GM19397 (cell line): ENCODE data around the gene ASPRV1.
"Not testable (repeated sequence)": the region's sequence is repeated elsewhere in the genome, so short reads cannot be mapped to it uniquely, and the experiment has no call there.

Experiments
- ATAC-seq: cut with Tn5 transposase; IDR thresholded peaks from one replicate; pipeline ENCODE4 v1.9.1; 2021; ENCODE audit warnings: mild to moderate bottlenecking, moderate library complexity; ENCODE audit not compliant: unreplicated experiment

Gene ASPRV1

DNA sequence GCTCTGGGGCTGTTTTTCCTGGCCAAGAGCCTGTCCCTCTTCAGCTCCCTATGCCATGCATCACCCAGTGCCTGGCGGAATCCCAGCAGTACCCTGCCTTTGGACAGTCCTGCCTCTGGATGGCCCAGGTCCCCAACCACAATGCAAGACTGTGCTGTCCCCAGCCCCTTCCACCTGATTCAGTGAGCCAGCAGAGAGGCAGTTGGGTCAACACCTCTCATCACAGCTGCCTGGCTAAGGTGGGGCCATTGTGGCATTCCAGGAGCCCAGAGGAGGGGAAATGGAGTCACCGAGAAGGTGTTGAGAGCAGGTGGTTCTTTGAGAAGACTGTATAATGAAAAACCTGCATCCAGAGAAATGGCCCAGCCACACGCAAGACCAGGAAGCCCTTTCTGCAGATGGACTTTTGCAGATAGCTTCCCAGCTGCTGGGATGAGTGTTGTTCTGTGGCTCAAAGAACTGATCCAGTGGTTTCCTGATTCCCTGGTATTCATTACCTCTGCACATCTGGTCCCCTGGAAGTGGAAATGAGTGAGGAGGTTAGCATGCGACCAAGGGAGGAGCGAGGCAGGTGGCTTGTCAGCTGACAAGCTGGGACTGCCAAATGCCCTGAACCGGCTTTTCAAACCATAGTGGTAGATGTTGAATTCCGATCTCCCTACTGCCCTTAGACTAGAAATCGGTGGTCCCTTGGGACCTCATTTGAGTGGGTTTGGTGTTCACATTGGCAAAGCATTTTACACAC, 1.7 kb upstream of the ASPRV1 start:
- ATAC-seq: no peak

DNA sequence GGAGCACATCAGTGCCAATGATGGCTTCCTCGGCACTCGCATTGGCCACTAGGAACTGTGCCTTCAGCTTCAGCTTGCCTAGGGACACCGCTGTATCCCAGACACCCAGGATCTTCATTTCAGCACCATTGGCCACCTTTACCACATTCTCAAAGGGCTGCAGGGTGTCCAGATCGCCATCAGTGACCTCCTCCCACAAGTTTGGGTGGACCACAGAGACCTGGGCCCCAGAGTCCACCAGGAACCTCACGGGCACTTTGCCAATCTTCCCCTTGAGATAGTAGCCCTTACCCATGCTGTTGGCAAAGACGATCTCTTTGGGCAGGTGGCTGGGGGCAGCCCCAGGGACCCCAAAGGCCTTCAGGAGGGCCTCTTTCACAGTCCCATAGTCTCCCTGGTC, 610 bp downstream of the ASPRV1 start:
- no peak for ATAC-seq

DNA sequence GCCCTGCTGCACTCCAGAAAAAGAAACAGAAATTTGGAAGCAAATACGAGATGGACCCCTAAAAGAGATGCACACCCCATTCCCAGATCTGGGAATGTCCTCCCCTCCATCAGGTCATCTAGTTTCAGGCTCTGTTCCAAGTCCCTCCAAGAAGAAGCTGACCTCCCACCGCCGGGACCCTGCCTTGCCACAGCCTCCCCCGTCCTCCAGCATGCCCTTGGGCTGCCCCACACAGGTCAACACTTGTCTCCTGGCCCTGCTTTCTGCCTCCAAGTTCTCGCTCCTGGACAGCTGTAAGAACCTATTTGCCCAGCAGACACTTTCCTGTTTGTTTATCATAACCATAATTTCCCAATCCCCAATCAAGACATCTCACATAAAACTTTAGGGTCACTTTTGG, 2.0 kb downstream of the ASPRV1 start:
- ATAC-seq: no peak

DNA sequence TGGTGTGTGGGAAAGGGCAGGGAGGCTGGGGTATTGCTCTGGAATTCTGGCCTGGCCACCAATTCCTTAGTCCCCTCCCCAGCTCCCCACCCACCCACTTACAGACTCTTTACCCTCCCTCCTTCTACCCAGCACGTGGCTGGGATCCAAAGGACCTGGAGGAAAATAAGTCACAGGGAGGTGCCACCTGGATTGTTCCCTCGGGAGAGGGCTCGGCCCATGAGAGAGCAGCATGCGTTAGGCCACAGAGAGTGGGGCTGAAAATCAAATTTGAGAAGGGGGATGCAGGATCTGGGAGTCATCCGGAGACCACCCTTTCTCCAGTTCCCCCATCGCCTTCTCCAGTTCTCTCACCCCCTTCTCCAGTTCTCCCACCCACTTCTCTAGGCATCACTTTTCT, 3.0 kb downstream of the ASPRV1 start:
- no peak for ATAC-seq

- no peak for ATAC-seq
These were observed 3.5 kb downstream of the ASPRV1 start for GRCh38 chr2:69957965-69958364.

GRCh38 chr2:69956475-69956979, 4.9 kb downstream of the ASPRV1 start:
- no peak for ATAC-seq

GRCh38 chr2:69955029-69955428, 6.4 kb downstream of the ASPRV1 start:
- no peak for ATAC-seq

DNA sequence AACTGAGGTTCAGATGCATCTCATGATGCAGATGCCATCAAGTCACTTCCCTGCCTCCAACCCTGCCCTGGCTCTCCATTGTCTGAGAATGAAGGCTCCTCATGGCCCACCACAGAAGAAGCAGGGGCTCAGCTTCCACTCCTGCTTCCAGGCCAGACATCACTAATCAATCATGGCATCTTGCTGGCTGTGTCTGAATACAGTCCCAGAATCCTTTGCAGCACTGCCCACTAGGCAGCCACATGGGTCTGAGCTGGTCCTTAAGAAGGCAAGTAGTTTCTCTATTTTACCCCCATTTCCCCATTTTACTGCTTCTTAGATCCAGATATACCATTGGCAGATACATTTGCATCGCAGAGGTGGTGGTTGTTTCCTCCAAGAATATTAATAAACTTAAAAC, 7.3 kb downstream of the ASPRV1 start:
- ATAC-seq: no peak

DNA sequence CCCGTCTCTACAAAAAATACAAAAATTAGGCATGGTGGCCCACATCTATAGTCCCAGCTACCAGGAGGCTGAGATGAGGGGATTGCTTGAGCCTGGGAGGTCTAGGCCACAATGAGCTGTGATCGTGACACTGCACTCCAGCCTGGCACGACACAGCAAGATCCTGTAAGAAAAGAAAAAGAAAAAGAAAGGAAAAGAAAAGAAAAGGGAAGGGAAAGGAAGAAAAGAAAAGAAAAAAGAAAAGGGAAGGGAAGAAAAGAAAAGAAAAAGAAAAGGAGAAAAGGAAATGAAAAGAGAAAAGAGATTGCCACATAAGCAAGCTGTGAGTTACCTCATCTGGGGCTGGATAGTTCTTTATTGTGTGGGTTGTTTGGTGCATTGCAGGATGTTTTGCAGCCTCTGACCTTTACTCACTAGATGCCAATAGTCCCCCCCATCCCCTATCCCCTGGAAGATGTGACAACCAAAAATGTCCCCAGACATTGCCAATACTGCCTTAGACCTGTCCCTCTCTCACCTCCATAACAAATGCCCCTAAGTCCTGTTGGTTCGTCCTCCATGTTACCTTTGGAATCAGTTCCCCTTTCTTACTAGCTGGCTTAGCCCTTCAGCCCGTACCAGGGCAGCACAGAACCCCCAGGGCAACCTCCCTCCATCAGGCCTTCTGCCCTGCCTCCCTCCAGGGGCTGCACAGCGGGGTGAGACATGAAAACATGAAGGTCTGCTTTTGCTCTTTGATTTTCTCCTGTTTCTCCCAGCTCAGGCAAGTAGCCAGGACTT, 8.9 kb downstream of the ASPRV1 start:
- no peak for ATAC-seq

DNA sequence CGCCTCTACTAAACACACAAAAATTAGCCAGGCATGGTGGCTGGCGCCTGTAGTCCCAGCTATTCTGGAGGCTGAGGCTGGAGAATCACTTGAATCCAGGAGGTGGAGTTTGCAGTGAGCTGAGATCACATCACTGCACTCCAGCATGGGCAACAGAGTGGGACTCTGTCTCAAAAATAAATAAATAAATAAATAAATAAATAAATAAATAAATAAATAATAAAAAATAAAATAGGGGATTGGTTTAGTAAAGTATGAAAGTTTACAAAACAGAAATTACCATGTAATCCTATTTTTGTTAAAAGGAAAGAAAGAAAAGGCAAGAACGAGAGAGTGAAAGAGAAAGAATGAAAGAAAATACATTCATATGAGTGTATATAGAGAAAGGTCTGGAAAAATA, 10.8 kb downstream of the ASPRV1 start:
- not testable (repeated sequence) for ATAC-seq

- ATAC-seq: no peak
These were observed 11.2 kb downstream of the ASPRV1 start for GRCh38 chr2:69950241-69950640.

GRCh38 chr2:69948963-69949645, 12.3 kb downstream of the ASPRV1 start:
- ATAC-seq: no peak

DNA sequence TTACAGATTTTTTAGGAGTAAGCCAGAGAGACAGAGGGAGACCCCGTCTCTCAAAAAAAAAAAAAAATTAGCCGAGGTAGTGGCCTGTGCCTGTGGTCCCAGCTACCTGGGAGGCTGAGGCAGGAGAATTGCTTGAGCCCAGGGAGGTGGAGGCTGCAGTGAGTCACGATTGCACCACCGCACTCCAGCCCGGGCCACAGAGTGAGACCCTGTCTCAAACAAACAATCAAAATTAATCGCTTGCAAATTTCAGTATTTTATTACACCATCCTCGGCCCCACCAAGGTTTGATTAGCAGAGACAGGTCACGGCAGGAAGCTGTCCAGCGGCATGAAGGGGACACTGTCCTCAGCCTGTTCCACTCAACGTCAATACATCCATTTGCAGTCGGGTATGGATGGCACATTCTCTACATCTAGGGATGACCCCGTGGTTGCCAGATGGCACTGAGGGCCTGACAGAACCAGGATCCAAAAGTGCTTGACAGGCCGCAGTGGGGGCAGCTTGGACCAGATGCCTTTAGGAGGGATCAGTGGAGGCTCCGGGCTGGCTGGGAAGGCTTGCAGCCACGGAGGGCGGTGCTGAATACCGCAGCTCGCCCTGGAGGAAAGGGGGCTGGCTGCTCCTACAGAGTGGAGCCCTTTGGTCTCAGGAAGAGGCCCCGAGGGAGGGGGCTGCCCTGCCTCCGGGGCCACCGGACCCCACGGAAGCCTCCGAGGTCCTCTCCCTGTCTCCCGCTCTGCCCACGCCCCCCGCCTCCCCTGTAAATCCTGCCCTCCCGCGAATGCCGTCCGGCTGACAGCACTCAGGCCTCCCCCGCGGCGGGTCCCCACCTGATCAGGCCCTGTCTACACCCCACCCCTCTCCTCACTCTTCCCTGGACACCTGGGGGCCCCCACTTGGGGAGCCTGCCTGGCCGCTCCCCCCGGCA, 13.1 kb downstream of the ASPRV1 start:
- no peak for ATAC-seq

DNA sequence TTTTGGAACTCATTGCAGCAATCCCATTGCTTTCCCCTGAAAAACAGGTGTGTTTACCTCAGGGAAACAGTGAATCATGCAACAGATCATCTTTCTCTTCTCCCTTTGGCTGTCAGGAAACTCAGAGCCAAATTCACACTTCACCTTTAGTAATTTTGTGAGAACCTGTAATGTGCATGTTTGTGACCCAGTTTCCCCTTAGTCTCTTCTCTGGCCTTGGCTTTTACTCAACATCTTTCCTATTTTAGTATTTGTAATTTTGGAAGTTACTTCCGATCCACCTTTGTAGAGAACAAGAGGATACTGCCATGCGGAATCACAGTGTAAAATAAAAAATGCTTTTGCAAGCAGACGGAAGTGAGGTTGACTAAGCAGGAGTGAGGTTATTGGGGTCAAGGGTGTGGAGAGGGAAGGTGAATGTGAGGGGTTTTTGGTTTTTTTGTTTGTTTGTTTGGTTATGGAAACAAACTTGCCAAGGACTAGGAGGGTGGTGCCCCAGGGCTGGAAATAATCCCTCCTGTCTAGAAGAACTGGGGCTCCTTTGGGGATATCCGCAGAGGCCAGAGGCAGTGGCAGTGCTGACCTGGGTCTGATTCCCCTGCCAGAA, 14.0 kb downstream of the ASPRV1 start:
- ATAC-seq: no peak

- ATAC-seq: peak; percentile 76
These were observed 14.8 kb downstream of the ASPRV1 start for GRCh38 chr2:69946351-69947324.

DNA sequence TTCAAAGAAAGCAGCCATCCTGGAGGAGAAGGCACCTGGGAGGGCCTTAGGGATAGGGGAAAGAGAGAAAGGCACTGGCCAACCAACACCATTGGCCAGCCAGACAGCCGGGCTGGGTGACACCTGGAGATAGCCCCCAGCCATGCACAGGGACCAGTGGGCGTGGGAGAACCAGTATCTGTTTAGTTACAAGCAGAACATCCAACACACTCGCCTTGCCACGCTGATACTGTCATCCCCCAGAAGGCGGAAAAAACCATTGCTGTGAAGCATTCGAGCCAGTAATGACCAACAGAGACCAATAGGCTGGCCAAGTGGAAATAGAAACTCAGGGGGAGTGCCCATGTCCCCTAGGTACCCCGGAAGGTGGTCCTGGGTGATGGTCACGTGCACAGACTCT, 15.5 kb downstream of the ASPRV1 start:
- no peak for ATAC-seq

DNA sequence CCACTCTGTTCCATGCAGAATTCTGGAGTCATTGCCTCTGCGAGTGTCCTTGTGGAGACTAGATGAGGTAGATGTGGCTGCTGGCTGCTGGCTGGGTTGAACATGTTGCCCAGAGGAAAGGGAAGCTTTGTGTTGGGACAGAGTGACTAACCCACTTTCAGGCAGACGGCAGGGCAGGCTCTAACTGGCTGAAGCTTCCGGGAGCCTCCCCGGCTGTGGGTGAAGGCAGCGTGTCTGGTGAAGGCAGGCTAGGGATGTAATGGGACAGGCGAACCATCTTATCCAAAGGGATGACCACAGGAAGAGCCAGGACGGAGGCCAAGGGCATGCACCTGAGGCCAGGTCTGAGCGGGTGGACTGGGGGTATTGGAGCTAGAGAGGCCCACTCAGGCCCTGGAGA, 16.0 kb downstream of the ASPRV1 start:
- no peak for ATAC-seq

GRCh38 chr2:69944756-69945155, 16.7 kb downstream of the ASPRV1 start:
- ATAC-seq: no peak
